Sigmoid colon (tissue), 7 donors: ENCODE results near the gene DYRK1A. TPM values are rescaled to one million over a fixed set of nuclear protein-coding genes. Genes with fewer than 3 reads are reported as not detected.

Source experiments
- DNase-seq: peaks from one replicate; pipeline ENCODE4 v3.0.0-alpha.2; 2019
- H3K27ac ChIP-seq, 4 donors: fragments of 200-600 bp; sonication (generic); one replicate each; pipeline ENCODE4 v1.5.1; 2016 to 2019; ENCODE audit warnings: mild to moderate bottlenecking in 1 of 4
- H3K27me3 ChIP-seq, 3 donors: fragments of 200-600 bp; sonication (generic); one replicate each; pipeline ENCODE4 v1.5.1; 2019; ENCODE audit warnings: mild to moderate bottlenecking in 1 of 3
- H3K36me3 ChIP-seq, 4 donors: fragments of 200-600 bp; sonication (generic); one replicate each; pipeline ENCODE4 v1.5.1; 2016 to 2019
- H3K4me1 ChIP-seq, 4 donors: fragments of 200-600 bp; sonication (generic); one replicate each; pipeline ENCODE4 v1.5.1; 2017 to 2019
- H3K4me3 ChIP-seq, 4 donors: fragments of 200-600 bp; sonication (generic); one replicate each; pipeline ENCODE4 v1.5.1; 2017 to 2019; ENCODE audit warnings: mild to moderate bottlenecking in 2 of 4, moderate library complexity in 1 of 4
- H3K9me3 ChIP-seq, 4 donors: fragments of 200-600 bp in 3 of 4; sonication (generic) in 3 of 4; one replicate each; pipeline versions ENCODE4 v1.5.1 to v1.6.1; 2013 to 2019
- CTCF ChIP-seq, 4 experiments: fragments of 450-650 bp in 3 of 4; fragments of 200-600 bp in 1 of 4; IDR thresholded peaks; one replicate each; pipeline ENCODE4 v1.5.1; 2016 to 2019; ENCODE audit warnings: antibody characterized with exemption in 4 of 4, mild to moderate bottlenecking in 3 of 4, moderate library complexity in 2 of 4
- EP300 ChIP-seq, 4 donors: sonication (generic); formaldehyde crosslinking; IDR thresholded peaks; one replicate each; pipeline ENCODE4 v1.6.1; 2017; ENCODE audit warnings: antibody characterized with exemption in 4 of 4
- POLR2A ChIP-seq, 2 donors: fragments of 450-650 bp; IDR thresholded peaks; one replicate each; pipeline ENCODE4 v1.6.1; 2016; ENCODE audit warnings: antibody characterized with exemption in 2 of 2, mild to moderate bottlenecking in 2 of 2, moderate library complexity in 2 of 2
- POLR2AphosphoS5 ChIP-seq, 4 donors: sonication (generic); formaldehyde crosslinking; IDR thresholded peaks; one replicate each; pipeline ENCODE4 v1.6.1; 2017; ENCODE audit warnings: antibody characterized with exemption in 4 of 4
- WGBS, 2 donors: extraction: QIAGEN DNeasy Blood & Tissue Kit; methylation state at CpG; one replicate each; pipeline ENCODE4 v1.1.7; 2013; 5-methylcytosine and 5-hydroxymethylcytosine counted together
- intact Hi-C: fragments of 100-400 bp; cut with DNase I; formaldehyde crosslinking; loops from one replicate; pipeline ENCODE4 v1.15.1; 2023
- polyA plus RNA-seq, 3 donors: library from polyadenylated mRNA; stranded (reverse); fragments of 200-250 nt; gene quantifications; one replicate each; pipeline ENCODE4 v1.2.3, GENCODE V29; 2013
- total RNA-seq, 4 donors: library from RNA; depleted of rRNA; stranded (reverse); fragments of >200 nt; gene quantifications; one replicate each; pipeline ENCODE4 v1.1.0, GENCODE V29; 2016
- donor health status: healthy with polysubstance abuse.
- donor health status: Bipolar disorder and iron deficiency.
- donor health status: healthy.

Gene DYRK1A
- total and polyA plus RNA-seq, 7 donors: 11.4 to 74.1 (median 62.9) TPM

GRCh38 chr21:37383086-37383485 is 16.5 kb downstream of the DYRK1A start:
- TF ChIP-seq CTCF (IDR thresholded peaks at IDR 0.05) (no peak), POLR2AphosphoS5 (IDR thresholded peaks at IDR 0.05) (no peak), POLR2A (IDR thresholded peaks at IDR 0.05) (no peak), EP300 (IDR thresholded peaks at IDR 0.05) (no peak)
- Histone ChIP-seq H3K4me3 (no peak overlapping the region), H3K27me3 (no peaks in the 10 kb centered on the region), H3K9me3 (no peaks in the 10 kb centered on the region), H3K36me3 (no peaks in the 10 kb centered on the region), H3K4me1 (peaks cover 0 to 92% (median 77%) of the 10 kb centered on the region in 4 donors), H3K27ac (no peak overlapping the region)
- DNase-seq: no peak
- 94 to 99% methylated on average over 1 of the region's 1 CpG for WGBS, 2 donors
- intact Hi-C loops: no loop called here

GRCh38 chr21:37383784-37384311 is 17.3 kb downstream of the DYRK1A start:
- no peaks in the 10 kb centered on the region for H3K9me3 ChIP-seq
- peaks cover 0 to 89% (median 75%) of the 10 kb centered on the region in 4 donors for H3K4me1 ChIP-seq
- no peak overlapping the region for H3K4me3 ChIP-seq
- H3K27ac ChIP-seq: no peak overlapping the region
- intact Hi-C loops: no loop called here
- no peaks in the 10 kb centered on the region for H3K36me3 ChIP-seq
- 77 to 89% methylated on average over 1 of the region's 1 CpG for WGBS, 2 donors
- DNase-seq: no peak
- H3K27me3 ChIP-seq: no peaks in the 10 kb centered on the region
- no peak for TF ChIP-seq POLR2AphosphoS5 (IDR thresholded peaks at IDR 0.05)
- no peak for TF ChIP-seq CTCF (IDR thresholded peaks at IDR 0.05)
- no peak for TF ChIP-seq EP300 (IDR thresholded peaks at IDR 0.05)
- no peak for TF ChIP-seq POLR2A (IDR thresholded peaks at IDR 0.05)

GRCh38 chr21:37384416-37384815 is 17.8 kb downstream of the DYRK1A start:
- Histone ChIP-seq H3K4me3 (no peak overlapping the region), H3K36me3 (no peaks in the 10 kb centered on the region), H3K4me1 (peaks cover 0 to 87% (median 75%) of the 10 kb centered on the region in 4 donors), H3K9me3 (no peaks in the 10 kb centered on the region), H3K27me3 (no peaks in the 10 kb centered on the region), H3K27ac (no peak overlapping the region)
- DNase-seq: no peak
- no peak for TF ChIP-seq CTCF (IDR thresholded peaks at IDR 0.05)
- no peak for TF ChIP-seq EP300 (IDR thresholded peaks at IDR 0.05)
- TF ChIP-seq POLR2AphosphoS5 (IDR thresholded peaks at IDR 0.05): no peak
- no peak for TF ChIP-seq POLR2A (IDR thresholded peaks at IDR 0.05)
- intact Hi-C loops: no loop called here
- 78% methylated on average over 1 of the region's 1 CpG for WGBS, 2 donors

- DNase-seq: no peak
- no peaks in the 10 kb centered on the region for H3K27me3 ChIP-seq
- intact Hi-C loops: no loop called here
- no peak for TF ChIP-seq POLR2AphosphoS5 (IDR thresholded peaks at IDR 0.05)
- TF ChIP-seq CTCF (IDR thresholded peaks at IDR 0.05): no peak
- TF ChIP-seq POLR2A (IDR thresholded peaks at IDR 0.05): no peak
- TF ChIP-seq EP300 (IDR thresholded peaks at IDR 0.05): no peak
- WGBS, 2 donors: 71 to 79% methylated on average over 5 of the region's 5 CpGs
- H3K4me3 ChIP-seq: no peak overlapping the region
- no peak overlapping the region for H3K27ac ChIP-seq
- H3K9me3 ChIP-seq: no peaks in the 10 kb centered on the region
- H3K36me3 ChIP-seq: no peaks in the 10 kb centered on the region
- peaks cover 0 to 87% (median 72%) of the 10 kb centered on the region in 4 donors for H3K4me1 ChIP-seq
Observed at GRCh38 chr21:37385179-37385765, 18.7 kb downstream of the DYRK1A start.

- Histone ChIP-seq H3K36me3 (no peaks in the 10 kb centered on the region), H3K9me3 (no peaks in the 10 kb centered on the region), H3K4me3 (no peak overlapping the region), H3K27ac (no peak overlapping the region), H3K27me3 (no peaks in the 10 kb centered on the region), H3K4me1 (peaks cover 0 to 87% (median 70%) of the 10 kb centered on the region in 4 donors)
- no peak for DNase-seq
- 92 to 94% methylated on average over 8 of the region's 8 CpGs for WGBS, 2 donors
- intact Hi-C loops: no loop called here
- TF ChIP-seq CTCF (IDR thresholded peaks at IDR 0.05) (no peak), POLR2AphosphoS5 (IDR thresholded peaks at IDR 0.05) (no peak), EP300 (IDR thresholded peaks at IDR 0.05) (no peak), POLR2A (IDR thresholded peaks at IDR 0.05) (no peak)
Observed at GRCh38 chr21:37386151-37386550, 19.6 kb downstream of the DYRK1A start.
